ENCODE results near the gene HSH2D. TPM values are rescaled to one million over a fixed set of nuclear protein-coding genes. Genes with fewer than 3 reads are reported as not detected.
A peak's percentile ranks its signal among the peaks of the same experiment; 100 is the strongest.

The HSH2D gene
- total and polyA plus RNA-seq, 8 donors = 2.2 to 13.2 (median 4.5) TPM

GRCh38 chr19:16160943-16161560 is 17.6 kb downstream of the HSH2D start:
- TF ChIP-seq CTCF (IDR thresholded peaks at IDR 0.05) = no peak
- FAIRE-seq = no peak
- H3K27ac ChIP-seq = no peak overlapping the region
- H3K4me3 ChIP-seq = no peak overlapping the region
- H3K4me1 ChIP-seq = no peaks in the 10 kb centered on the region
- intact Hi-C loops (cut with DNase I) = no loop called here
- ATAC-seq = peak in 1 of 4 donors; percentile 24
- H3K27me3 ChIP-seq = no peaks in the 10 kb centered on the region
- H3K36me3 ChIP-seq = no peaks in the 10 kb centered on the region
- no peak for DNase-seq
- H3K9me3 ChIP-seq = no peaks in the 10 kb centered on the region
- 61 to 68% methylated on average over 14 of the region's 14 CpGs for WGBS, 2 donors

- WGBS, 2 donors = 75 to 84% methylated on average over 3 of the region's 3 CpGs
- ATAC-seq = no peak
- Histone ChIP-seq H3K27me3 (no peaks in the 10 kb centered on the region), H3K4me1 (no peaks in the 10 kb centered on the region), H3K36me3 (no peaks in the 10 kb centered on the region), H3K4me3 (no peak overlapping the region), H3K9me3 (no peaks in the 10 kb centered on the region), H3K27ac (no peak overlapping the region)
- no peak for TF ChIP-seq CTCF (IDR thresholded peaks at IDR 0.05)
- intact Hi-C loops (cut with DNase I) = no loop called here
- FAIRE-seq = no peak
- DNase-seq = no peak
These were observed 18.4 kb downstream of the HSH2D start for GRCh38 chr19:16161840-16162239.

- TF ChIP-seq CTCF (IDR thresholded peaks at IDR 0.05) = no peak
- DNase-seq (no peak), ATAC-seq (no peak), FAIRE-seq (no peak)
- no peaks in the 10 kb centered on the region for H3K4me1 ChIP-seq
- 69 to 75% methylated on average over 13 of the region's 13 CpGs for WGBS, 2 donors
- no peaks in the 10 kb centered on the region for H3K9me3 ChIP-seq
- H3K27ac ChIP-seq = no peak overlapping the region
- intact Hi-C loops (cut with DNase I) = no loop called here
- no peak overlapping the region for H3K4me3 ChIP-seq
- H3K36me3 ChIP-seq = no peaks in the 10 kb centered on the region
- H3K27me3 ChIP-seq = no peaks in the 10 kb centered on the region
These were observed 20.9 kb downstream of the HSH2D start for GRCh38 chr19:16164222-16164890.

GRCh38 chr19:16166417-16166816 is 22.9 kb downstream of the HSH2D start:
- no peak for TF ChIP-seq CTCF (IDR thresholded peaks at IDR 0.05)
- 83 to 93% methylated on average over 1 of the region's 1 CpG for whole genome bisulfite sequencing, 2 donors
- intact Hi-C loops (cut with DNase I) = no loop called here

GRCh38 chr19:16167055-16167454 is 23.6 kb downstream of the HSH2D start:
- DNase-seq (no peak), FAIRE-seq (no peak), ATAC-seq (no peak)
- Histone ChIP-seq H3K4me3 (no peak overlapping the region), H3K27me3 (no peaks in the 10 kb centered on the region), H3K36me3 (no peaks in the 10 kb centered on the region), H3K9me3 (no peaks in the 10 kb centered on the region), H3K27ac (no peak overlapping the region), H3K4me1 (no peaks in the 10 kb centered on the region)
- no peak for TF ChIP-seq CTCF (IDR thresholded peaks at IDR 0.05)
- intact Hi-C loops (cut with DNase I) = no loop called here
- 44 to 60% methylated on average over 5 of the region's 5 CpGs for WGBS, 2 donors

More at GRCh38 chr19:16166417-16166816, 22.9 kb downstream of the HSH2D start:
- H3K36me3 ChIP-seq = no peaks in the 10 kb centered on the region
- no peak for FAIRE-seq
- H3K27me3 ChIP-seq = no peaks in the 10 kb centered on the region
- DNase-seq = no peak
- ATAC-seq = no peak
- H3K27ac ChIP-seq = no peak overlapping the region
- no peaks in the 10 kb centered on the region for H3K9me3 ChIP-seq
- H3K4me3 ChIP-seq = no peak overlapping the region
- no peaks in the 10 kb centered on the region for H3K4me1 ChIP-seq

All from pancreas (tissue), 10 donors.